H1 (cell line): ENCODE data around the gene SMIM44. TPM values are rescaled to one million over a fixed set of nuclear protein-coding genes. Genes with fewer than 3 reads are reported as not detected.
"Not testable (repeated sequence)": the region's sequence is repeated elsewhere in the genome, so short reads cannot be mapped to it uniquely, and the experiment has no call there.

ENCODE experiments used
- CTCF ChIA-PET: fragments of 300-600 bp; sonication (Branson Sonifier 250); formaldehyde crosslinking; loops from one replicate; lab custom pipeline; 2021; ENCODE audit not compliant: partially characterized antibody; lab: Charles Lee
- POLR2A ChIA-PET: fragments of 300-600 bp; sonication (Branson Sonifier 250); formaldehyde crosslinking; loops from one replicate; lab custom pipeline; 2021; ENCODE audit warnings: inconsistent platforms; ENCODE audit not compliant: partially characterized antibody; lab: Charles Lee
- DNase-seq, 2 experiments: peaks; one replicate each; pipeline versions ENCODE4 v3.0.0 to v3.0.0-alpha.2; 2010 to 2022; ENCODE audit warnings: low spot score in 2 of 2, low read depth in 1 of 2, mixed read lengths in 1 of 2
- FAIRE-seq: peaks from 2 replicates; lab custom pipeline; 2011; peaks lifted over from hg19 to GRCh38; lab: Jason Lieb, UNC
- H2AFZ ChIP-seq: 2 replicates; pipeline ENCODE4 v1.8.1; 2012; ENCODE audit warnings: low read length, inconsistent platforms
- H2AK5ac ChIP-seq: 2 replicates; pipeline ENCODE4 v1.6.1; 2013; ENCODE audit warnings: low read depth, low read length
- H2BK120ac ChIP-seq: replicated peaks from 2 replicates; pipeline ENCODE3; 2013; ENCODE audit warnings: low read depth, low read length, inconsistent platforms
- H2BK12ac ChIP-seq: 2 replicates; pipeline ENCODE4 v1.6.1; 2013; ENCODE audit warnings: low read depth, low read length
- H2BK15ac ChIP-seq: 2 replicates; pipeline ENCODE4 v1.6.1; 2013; ENCODE audit warnings: low read length
- H2BK20ac ChIP-seq: 2 replicates; pipeline ENCODE4 v1.6.1; 2013; ENCODE audit warnings: low read length
- H2BK5ac ChIP-seq: 2 replicates; pipeline ENCODE4 v1.6.1; 2013; ENCODE audit warnings: low read depth, low read length
- H3K14ac ChIP-seq: 2 replicates; pipeline ENCODE4 v1.6.1; 2013; ENCODE audit warnings: inconsistent platforms; ENCODE audit not compliant: insufficient read length
- H3K18ac ChIP-seq: 2 replicates; pipeline ENCODE4 v1.6.1; 2013; ENCODE audit warnings: low read length; ENCODE audit errors: extremely low read depth
- H3K23ac ChIP-seq: 2 replicates; pipeline ENCODE4 v1.6.1; 2013; ENCODE audit warnings: inconsistent platforms; ENCODE audit not compliant: insufficient read length
- H3K23me2 ChIP-seq: 2 replicates; pipeline ENCODE4 v1.6.1; 2013; ENCODE audit warnings: low read depth, low read length
- H3K27ac ChIP-seq: 2 replicates; pipeline ENCODE4 v1.6.1; 2011; ENCODE audit warnings: low read depth, low read length, inconsistent platforms
- H3K27me3 ChIP-seq, 4 experiments: replicated peaks in 1 of 4; 1 replicate in 1 of 4; 2 replicates in 3 of 4; pipeline versions ENCODE4 v1.6.1 to v1.8.1; 2011 to 2013; ENCODE audit warnings: low read length in 3 of 4, mild to moderate bottlenecking in 3 of 4, inconsistent platforms in 2 of 4, mixed read lengths in 2 of 4, moderate library complexity in 1 of 4; ENCODE audit not compliant: control insufficient read depth in 3 of 4, insufficient read depth in 3 of 4; ENCODE audit errors: extremely low read depth in 1 of 4
- H3K36me3 ChIP-seq, 4 experiments: 2 replicates each; pipeline versions ENCODE4 v1.6.1 to v1.8.1; 2011 to 2013; ENCODE audit warnings: mild to moderate bottlenecking in 4 of 4, low read length in 3 of 4, moderate library complexity in 2 of 4, control low read depth in 1 of 4, inconsistent platforms in 1 of 4; ENCODE audit not compliant: insufficient read depth in 4 of 4, control insufficient read depth in 2 of 4
- H3K4ac ChIP-seq: replicated peaks from 2 replicates; pipeline ENCODE3; 2013; ENCODE audit warnings: low read length, low read depth, mixed read lengths, inconsistent platforms; ENCODE audit not compliant: insufficient read length
- H3K4me1 ChIP-seq, 4 experiments: replicated peaks in 1 of 4; 1 replicate in 1 of 4; 2 replicates in 3 of 4; pipeline versions ENCODE4 v1.6.1 to v1.8.1; 2011 to 2013; ENCODE audit warnings: low read length in 3 of 4, inconsistent platforms in 2 of 4, mixed read lengths in 1 of 4; ENCODE audit not compliant: insufficient read depth in 4 of 4, control insufficient read depth in 3 of 4
- H3K4me2 ChIP-seq, 2 experiments: 2 replicates each; pipeline versions ENCODE4 v1.6.1 to v1.8.1; 2011 to 2013; ENCODE audit warnings: low read depth in 2 of 2, low read length in 2 of 2, control low read depth in 1 of 2, inconsistent platforms in 1 of 2, mild to moderate bottlenecking in 1 of 2; ENCODE audit not compliant: insufficient read depth in 1 of 2
- H3K4me3 ChIP-seq, 4 experiments: fragments of 200-600, 300-600 bp in 1 of 4; sonication (generic), shearing (Covaris generic), sonication (Bioruptor Twin) in 1 of 4; 2 replicates each; pipeline versions ENCODE4 v1.5.1 to v1.8.1; 2011 to 2016; ENCODE audit warnings: low read length in 4 of 4, low read depth in 3 of 4, control low read depth in 2 of 4, inconsistent platforms in 2 of 4, mild to moderate bottlenecking in 2 of 4, mixed read lengths in 1 of 4, moderate library complexity in 1 of 4; ENCODE audit not compliant: insufficient read depth in 2 of 4; ENCODE audit errors: extremely low read depth in 1 of 4
- H3K56ac ChIP-seq: replicated peaks from 2 replicates; pipeline ENCODE3; 2013; ENCODE audit warnings: low read depth, mild to moderate bottlenecking, mixed read lengths, low read length, inconsistent platforms; ENCODE audit not compliant: insufficient read length
- H3K79me1 ChIP-seq: 2 replicates; pipeline ENCODE4 v1.6.1; 2013; ENCODE audit warnings: low read depth, low read length, control low read depth
- H3K79me2 ChIP-seq, 2 experiments: 2 replicates each; pipeline versions ENCODE4 v1.6.1 to v1.8.1; 2012 to 2013; ENCODE audit warnings: low read length in 2 of 2, mild to moderate bottlenecking in 2 of 2, inconsistent platforms in 1 of 2; ENCODE audit not compliant: insufficient read depth in 2 of 2, control insufficient read depth in 1 of 2
- H3K9ac ChIP-seq, 4 experiments: replicated peaks in 1 of 4; 1 replicate in 1 of 4; 2 replicates in 3 of 4; pipeline versions ENCODE4 v1.6.1 to v1.8.1; 2011 to 2013; ENCODE audit warnings: low read depth in 3 of 4, low read length in 3 of 4, control low read depth in 2 of 4, mild to moderate bottlenecking in 2 of 4, moderate library complexity in 2 of 4, inconsistent platforms in 1 of 4; ENCODE audit errors: extremely low read depth in 1 of 4
- H3K9me3 ChIP-seq, 2 experiments: 2 replicates each; pipeline versions ENCODE4 v1.6.1 to v1.8.1; 2012 to 2013; ENCODE audit warnings: mild to moderate bottlenecking in 2 of 2, moderate library complexity in 2 of 2, control low read depth in 1 of 2, inconsistent platforms in 1 of 2, low read depth in 1 of 2, low read length in 1 of 2, mixed read lengths in 1 of 2; ENCODE audit not compliant: insufficient read depth in 2 of 2
- H4K20me1 ChIP-seq, 2 experiments: replicated peaks in 1 of 2; 2 replicates each; pipeline versions ENCODE3 to v1.8.1; 2011 to 2013; ENCODE audit warnings: inconsistent platforms in 2 of 2, low read length in 2 of 2, mild to moderate bottlenecking in 1 of 2; ENCODE audit not compliant: insufficient read depth in 2 of 2, control insufficient read depth in 1 of 2
- H4K5ac ChIP-seq: 2 replicates; pipeline ENCODE4 v1.6.1; 2013; ENCODE audit warnings: low read length, low read depth, mixed read lengths, inconsistent platforms; ENCODE audit not compliant: insufficient read length
- H4K8ac ChIP-seq: 2 replicates; pipeline ENCODE4 v1.8.0; 2013; ENCODE audit warnings: mild to moderate bottlenecking, moderate library complexity, low read length, inconsistent platforms; ENCODE audit not compliant: insufficient read depth; ENCODE audit errors: extremely low read depth
- H4K91ac ChIP-seq: replicated peaks from 2 replicates; pipeline ENCODE3; 2013; ENCODE audit warnings: low read length, mixed read lengths, inconsistent platforms; ENCODE audit not compliant: insufficient read length
- BRCA1 ChIP-seq: IDR thresholded peaks from 2 replicates; pipeline ENCODE4 v1.6.1; 2012; ENCODE audit warnings: low read depth, low read length, improper control_type of control experiment
- HDAC2 ChIP-seq, 2 experiments: fragments of 300-600 bp in 1 of 2; sonication (generic) in 1 of 2; IDR thresholded peaks; 2 replicates each; pipeline ENCODE4 v1.6.1; 2011 to 2012; ENCODE audit warnings: low read depth in 2 of 2, low read length in 2 of 2, mild to moderate bottlenecking in 2 of 2, moderate library complexity in 2 of 2, borderline replicate concordance in 1 of 2, inconsistent platforms in 1 of 2
- TAF1 ChIP-seq: IDR thresholded peaks from 2 replicates; pipeline ENCODE4 v1.6.1; 2011; ENCODE audit warnings: mild to moderate bottlenecking, low read depth, low read length
- WGBS, 2 experiments: shearing (Covaris generic) in 1 of 2; methylation state at CpG; one replicate each; pipeline versions ENCODE4 v1.1.6 to v1.1.7; 2013 to 2015; ENCODE audit warnings: low lambda C conversion rate in 2 of 2, mixed read lengths in 2 of 2, inconsistent platforms in 1 of 2, low coverage in 1 of 2, missing lambda C conversion rate in 1 of 2; ENCODE audit not compliant: insufficient replicate concordance in 2 of 2, insufficient coverage in 1 of 2, insufficient read length in 1 of 2; ENCODE audit errors: extremely low coverage in 1 of 2, missing lambda C conversion rate in 1 of 2; 5-methylcytosine and 5-hydroxymethylcytosine counted together
- polyA plus RNA-seq, 7 experiments: library from polyadenylated mRNA; depleted of rRNA in 3 of 7; stranded (reverse) in 5 of 7; unstranded in 2 of 7; fragments of >200 nt in 5 of 7; fragments of 200-250 nt in 2 of 7; gene quantifications; 1 replicate in 5 of 7; 2 replicates in 1 of 7; 4 replicates in 1 of 7; pipeline versions ENCODE4 v1.2.1 to v1.2.3, GENCODE V29; 2011 to 2013; ENCODE audit warnings: missing spikeins in 2 of 7, mixed read lengths in 2 of 7
- total RNA-seq: library from RNA; stranded (reverse); fragmentation: NEBNext Ultra II Directional; extraction: Animal tissue kit (Norgen Biotek cat#: 25700); gene quantifications from 2 replicates; pipeline ENCODE4 v1.2.1, GENCODE V29; 2021
- TF ChIP-seq, protein P1 (sequence below), 3 experiments: IDR thresholded peaks; 1 replicate in 2 of 3; 2 replicates in 1 of 3; pipeline versions ENCODE4 v1.5.1 to v1.6.1; 2011; ENCODE audit warnings: low read length in 3 of 3, mild to moderate bottlenecking in 3 of 3, inconsistent platforms in 2 of 3, low read depth in 1 of 3, moderate library complexity in 1 of 3; ENCODE audit not compliant: insufficient read depth in 1 of 3; ENCODE audit errors: control extremely low read depth in 1 of 3

SMIM44 gene
- total and polyA plus RNA-seq, 2 of the 8 experiments (the other 6 are each of a cell fraction or from before 2014, with no cell fraction given), result not detected

DNA sequence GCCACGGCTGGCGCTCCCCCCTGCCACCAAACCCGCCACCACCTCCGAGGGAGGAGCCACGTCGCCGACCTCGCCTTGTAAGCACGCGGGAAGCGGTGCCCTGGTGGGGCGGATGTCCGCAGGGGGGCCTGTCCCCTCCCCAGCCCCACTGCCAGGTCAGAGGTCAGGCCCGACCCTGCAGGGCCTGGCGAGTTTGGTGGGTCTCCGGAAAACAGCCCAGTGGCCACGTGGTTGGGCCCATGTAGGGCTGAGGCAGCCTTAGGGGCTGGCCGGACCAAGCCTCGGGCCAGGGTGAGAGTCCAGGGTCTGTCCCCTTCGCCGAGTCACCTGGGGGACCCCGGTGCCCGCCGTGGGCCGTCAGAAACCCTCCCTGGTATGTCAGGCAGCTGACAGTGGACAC, 29.4 kb downstream of the SMIM44 start (continued):
- TF ChIP-seq BRCA1 (no peak), TAF1 (no peak), HDAC2 (IDR thresholded peaks at IDR 0.05; ENCODE audit: borderline replicate concordance in 1 of 2, low read depth in 2 of 2, low read length in 2 of 2) (no peak)
- TF ChIP-seq, protein P1, sequence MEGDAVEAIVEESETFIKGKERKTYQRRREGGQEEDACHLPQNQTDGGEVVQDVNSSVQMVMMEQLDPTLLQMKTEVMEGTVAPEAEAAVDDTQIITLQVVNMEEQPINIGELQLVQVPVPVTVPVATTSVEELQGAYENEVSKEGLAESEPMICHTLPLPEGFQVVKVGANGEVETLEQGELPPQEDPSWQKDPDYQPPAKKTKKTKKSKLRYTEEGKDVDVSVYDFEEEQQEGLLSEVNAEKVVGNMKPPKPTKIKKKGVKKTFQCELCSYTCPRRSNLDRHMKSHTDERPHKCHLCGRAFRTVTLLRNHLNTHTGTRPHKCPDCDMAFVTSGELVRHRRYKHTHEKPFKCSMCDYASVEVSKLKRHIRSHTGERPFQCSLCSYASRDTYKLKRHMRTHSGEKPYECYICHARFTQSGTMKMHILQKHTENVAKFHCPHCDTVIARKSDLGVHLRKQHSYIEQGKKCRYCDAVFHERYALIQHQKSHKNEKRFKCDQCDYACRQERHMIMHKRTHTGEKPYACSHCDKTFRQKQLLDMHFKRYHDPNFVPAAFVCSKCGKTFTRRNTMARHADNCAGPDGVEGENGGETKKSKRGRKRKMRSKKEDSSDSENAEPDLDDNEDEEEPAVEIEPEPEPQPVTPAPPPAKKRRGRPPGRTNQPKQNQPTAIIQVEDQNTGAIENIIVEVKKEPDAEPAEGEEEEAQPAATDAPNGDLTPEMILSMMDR (IDR thresholded peaks at IDR 0.05; ENCODE audit: control extremely low read depth in 1 of 3, insufficient read depth in 1 of 3, low read depth in 1 of 3, low read length in 3 of 3), result no peak

DNA sequence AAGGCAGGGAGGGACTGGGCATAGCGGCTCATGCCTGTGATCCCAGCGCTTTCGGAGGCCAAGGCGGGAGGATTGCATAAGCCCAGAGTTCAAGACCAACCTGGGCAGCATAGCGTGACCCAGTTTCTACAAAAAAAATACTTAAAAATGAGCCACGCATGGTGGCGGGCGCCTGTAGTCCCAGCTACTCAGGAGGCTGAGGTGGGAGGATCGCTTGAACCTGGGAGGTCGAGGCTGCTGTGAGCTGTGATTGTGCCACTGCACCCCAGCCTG, 30.4 kb downstream of the SMIM44 start:
- CTCF ChIA-PET, result interaction anchor here (0.7 to 4.8 kb wide), 4 partner anchors 11 to 127 kb away, joined by 3 to 22 read pairs (median 3); no protein-coding TSS in a partner anchor
- H3K23ac ChIP-seq, H3K14ac ChIP-seq, H3K79me2 ChIP-seq, FAIRE-seq, H3K56ac ChIP-seq, H4K91ac ChIP-seq, H2BK12ac ChIP-seq, H2AK5ac ChIP-seq, H4K5ac ChIP-seq, H4K20me1 ChIP-seq, H3K9me3 ChIP-seq, H3K4me1 ChIP-seq, H3K27me3 ChIP-seq, H4K8ac ChIP-seq, H2BK20ac ChIP-seq, H2BK5ac ChIP-seq, H3K23me2 ChIP-seq, H3K27ac ChIP-seq, H3K4me2 ChIP-seq, H3K4me3 ChIP-seq, H3K79me1 ChIP-seq, H2BK15ac ChIP-seq, H3K4ac ChIP-seq, H3K18ac ChIP-seq, H3K9ac ChIP-seq, POLR2A ChIA-PET, H3K36me3 ChIP-seq, H2AFZ ChIP-seq, H2BK120ac ChIP-seq, DNase-seq: not testable (repeated sequence)
- WGBS, 2 experiments, result 94% methylated on average over 10 of the region's 10 CpGs; no CpG with 5 or more reads in 1 of the 2 experiments
